SK-N-SH (cell line): ENCODE measurements around the gene IQGAP1.

Experiments
- CHD2 ChIP-seq: fragments of 150-350 bp; IDR thresholded peaks from 2 replicates; pipeline ENCODE4 v1.6.1; 2018; ENCODE audit warnings: low read length; ENCODE audit not compliant: partially characterized antibody
- CTCF ChIP-seq: fragments of 200-600 bp; sonication (generic); IDR thresholded peaks from 2 replicates; pipeline ENCODE4 v1.6.1; 2017; ENCODE audit warnings: antibody characterized with exemption, mild to moderate bottlenecking, moderate library complexity
- EP300 ChIP-seq, 2 experiments: IDR thresholded peaks; 2 replicates each; pipeline versions ENCODE4 v1.4.0 to v1.6.1; 2012; ENCODE audit warnings: borderline replicate concordance in 1 of 2, low read depth in 1 of 2, low read length in 1 of 2
- POLR2AphosphoS5 ChIP-seq: IDR thresholded peaks from 2 replicates; pipeline ENCODE4 v1.6.1; 2012; ENCODE audit warnings: low read depth, low read length
- RAD21 ChIP-seq: IDR thresholded peaks from 2 replicates; pipeline ENCODE4 v1.6.1; 2012; ENCODE audit warnings: mild to moderate bottlenecking, low read length
- RCOR1 ChIP-seq: fragments of 150-350 bp; IDR thresholded peaks from 2 replicates; pipeline ENCODE4 v1.6.1; 2017; ENCODE audit warnings: antibody characterized with exemption, low read length
- REST ChIP-seq: IDR thresholded peaks from 2 replicates; pipeline ENCODE4 v1.6.1; 2012; ENCODE audit warnings: mild to moderate bottlenecking, low read depth, low read length, moderate library complexity
- RFX5 ChIP-seq: IDR thresholded peaks from 2 replicates; pipeline ENCODE4 v1.6.1; 2012; ENCODE audit warnings: mild to moderate bottlenecking, improper control_type of control experiment, low read length
- TAF1 ChIP-seq: IDR thresholded peaks from 2 replicates; pipeline ENCODE4 v1.6.1; 2012; ENCODE audit warnings: low read depth, mild to moderate bottlenecking, low read length, moderate library complexity, borderline replicate concordance
- ZBTB33 ChIP-seq: IDR thresholded peaks from 2 replicates; pipeline ENCODE4 v1.4.0; 2012; ENCODE audit warnings: low read depth, borderline replicate concordance

DNA sequence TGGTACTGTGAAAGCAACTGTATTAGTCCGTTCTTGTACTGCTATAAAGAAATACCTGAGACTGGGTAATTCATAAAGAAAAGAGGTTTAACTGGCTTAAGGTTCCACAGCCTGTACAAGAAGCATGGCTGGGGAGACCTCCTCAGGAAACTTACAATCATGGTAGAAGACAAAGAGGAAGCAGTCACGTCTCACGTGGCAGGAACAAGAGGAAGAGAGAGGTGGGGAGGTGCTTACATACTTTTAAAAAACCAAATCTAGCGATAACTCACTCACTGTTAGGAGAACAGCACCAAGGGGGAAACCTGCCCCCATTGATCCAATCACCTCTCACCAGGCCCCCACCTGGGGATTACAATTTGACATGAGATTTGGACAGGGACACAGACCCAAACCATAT is 48.9 kb downstream of the IQGAP1 start:
- TF ChIP-seq EP300 (IDR thresholded peaks at IDR 0.05; ENCODE audit: borderline replicate concordance in 1 of 2, low read depth in 1 of 2, low read length in 1 of 2) (no peak), RFX5 (no peak), TAF1 (no peak), CTCF (no peak), RAD21 (no peak), ZBTB33 (no peak), REST (no peak), CHD2 (no peak), POLR2AphosphoS5 (no peak), RCOR1 (no peak)
